ENCODE measurements around the gene ABHD12B. TPM values are rescaled to one million over a fixed set of nuclear protein-coding genes. Genes with fewer than 3 reads are reported as not detected.

The ABHD12B gene
- total RNA-seq, 2 experiments from 2014 or later, result not detected

GRCh38 chr14:50951032-50951431 is 79.2 kb downstream of the ABHD12B start:
- ChIA-PET POLR2A (no interaction called here), CTCF (no interaction called here)

- ChIA-PET CTCF (no interaction called here), POLR2A (no interaction called here)
Observed at GRCh38 chr14:50953502-50953901, 81.6 kb downstream of the ABHD12B start.

Other genes with a start within 250 kb of the ABHD12B start
- 10 to 100 TPM; 14.1 to 14.9 TPM for gene SAV1, start 203.7 kb upstream of the ABHD12B start, total RNA-seq
- 10 to 100 TPM; 72.6 to 73.6 TPM for gene NIN, start 40.9 kb upstream of the ABHD12B start, total RNA-seq
- gene PYGL, start 72.4 kb downstream of the ABHD12B start, total RNA-seq, result 1 to 10 TPM; 1.0 to 1.3 TPM
- gene TRIM9, start 223.1 kb downstream of the ABHD12B start, total RNA-seq, result 1 to 10 TPM; 1.6 to 2.0 TPM